ENCODE measurements around the gene NUCB1. TPM values are rescaled to one million over a fixed set of nuclear protein-coding genes. Genes with fewer than 3 reads are reported as not detected.
A peak's percentile ranks its signal among the peaks of the same experiment; 100 is the strongest.

Gene NUCB1
- total RNA-seq, 1 donor from 2014 or later: 126 TPM

- no peaks in the 10 kb centered on the region for H3K27me3 Mint-ChIP-seq
- no peak overlapping the region for H3K4me3 Mint-ChIP-seq
- intact Hi-C loops (cut with micrococcal nuclease): no loop called here
- ATAC-seq (ENCODE audit: low read depth): no peak
- ChIA-PET CTCF (no interaction called here), POLR2A (interaction anchor here (0.6 to 4.9 kb wide), 2 partner anchors 34 to 84 kb away, joined by 3 to 53 read pairs; partner anchors contain the start of gene PPP1R15A)
- no peak for TF ChIP-seq CTCF (IDR thresholded peaks at IDR 0.05)
- peaks cover 32% of the 10 kb centered on the region for H3K36me3 Mint-ChIP-seq (ENCODE audit: low read depth)
- peak overlapping the region; percentile 24 for H3K27ac Mint-ChIP-seq
- DNase-seq: no peak
- H3K9me3 Mint-ChIP-seq: no peaks in the 10 kb centered on the region
- peaks cover 44% of the 10 kb centered on the region for H3K4me1 Mint-ChIP-seq
Measured at GRCh38 chr19:48958006-48958405, 57.9 kb downstream of the NUCB1 start.

GRCh38 chr19:48959341-48960239 lies 59.5 kb downstream of the NUCB1 start:
- DNase-seq: no peak
- Mint-ChIP-seq H3K36me3 (ENCODE audit: low read depth) (peaks cover 32% of the 10 kb centered on the region), H3K27me3 (no peaks in the 10 kb centered on the region), H3K4me1 (peaks cover 56% of the 10 kb centered on the region), H3K9me3 (no peaks in the 10 kb centered on the region), H3K4me3 (no peak overlapping the region), H3K27ac (no peak overlapping the region)
- intact Hi-C loops (cut with micrococcal nuclease): no loop called here
- TF ChIP-seq CTCF (IDR thresholded peaks at IDR 0.05): no peak
- ChIA-PET POLR2A (interaction anchor here (0.6 to 4.9 kb wide), 5 partner anchors 15 to 595 kb away, joined by 3 to 53 read pairs (median 4); partner anchors contain the start of genes PPP1R15A and SYNGR4), CTCF (interaction anchor here (0.7 to 1.9 kb wide), 2 partner anchors 11 kb away, joined by 3 to 5 read pairs; no protein-coding TSS in a partner anchor)
- no peak for ATAC-seq (ENCODE audit: low read depth)

GRCh38 chr19:48961051-48961649 lies 61.0 kb downstream of the NUCB1 start:
- no peak overlapping the region for H3K4me3 Mint-ChIP-seq

GRCh38 chr19:48961673-48962028 lies 61.5 kb downstream of the NUCB1 start:
- ATAC-seq (ENCODE audit: low read depth): no peak
- intact Hi-C loops (cut with micrococcal nuclease): loop anchor here (2.0 kb wide), 1 partner anchor 61 kb away; the partner anchor contains the start of gene NUCB1
- Mint-ChIP-seq H3K4me1 (peaks cover 62% of the 10 kb centered on the region), H3K27ac (peak overlapping the region; percentile 99), H3K4me3 (peak overlapping the region; percentile 65), H3K36me3 (ENCODE audit: low read depth) (peaks cover 39% of the 10 kb centered on the region), H3K9me3 (no peaks in the 10 kb centered on the region), H3K27me3 (no peaks in the 10 kb centered on the region)
- DNase-seq: no peak
- TF ChIP-seq CTCF (IDR thresholded peaks at IDR 0.05): no peak
- POLR2A ChIA-PET: interaction anchor here (0.6 to 4.9 kb wide), 7 partner anchors 9 to 715 kb away, joined by 3 to 53 read pairs (median 5); partner anchors contain the start of genes PPP1R15A, PRMT1 and RUVBL2
- CTCF ChIA-PET: interaction anchor here (0.9 to 1.5 kb wide), 4 partner anchors 9 to 166 kb away, joined by 3 to 8 read pairs (median 3); no protein-coding TSS in a partner anchor

More at GRCh38 chr19:48961051-48961649, 61.0 kb downstream of the NUCB1 start:
- no peak for TF ChIP-seq CTCF (IDR thresholded peaks at IDR 0.05)
- peaks cover 37% of the 10 kb centered on the region for H3K36me3 Mint-ChIP-seq (ENCODE audit: low read depth)
- DNase-seq: no peak
- CTCF ChIA-PET: interaction anchor here (1.0 to 1.9 kb wide), 4 partner anchors 9 to 166 kb away, joined by 3 to 8 read pairs (median 4); no protein-coding TSS in a partner anchor
- no peaks in the 10 kb centered on the region for H3K9me3 Mint-ChIP-seq
- no peak for ATAC-seq (ENCODE audit: low read depth)
- POLR2A ChIA-PET: interaction anchor here (0.6 to 4.9 kb wide), 4 partner anchors 10 to 715 kb away, joined by 3 to 53 read pairs (median 4); partner anchors contain the start of genes PPP1R15A and PRMT1
- H3K4me1 Mint-ChIP-seq: peaks cover 60% of the 10 kb centered on the region
- intact Hi-C loops (cut with micrococcal nuclease): no loop called here
- peak overlapping the region; percentile 19 for H3K27ac Mint-ChIP-seq
- no peaks in the 10 kb centered on the region for H3K27me3 Mint-ChIP-seq

Measured in activated B cell treated with CpG ODN at 0.5 μM for 24 hours (primary cell).